Muscle of leg (tissue), 11 donors: ENCODE data around the gene IRX5. TPM values are rescaled to one million over a fixed set of nuclear protein-coding genes. Genes with fewer than 3 reads are reported as not detected.

Experiments
- DNase-seq: peaks from one replicate; pipeline ENCODE4 v3.0.0; 2013
- H3K27ac ChIP-seq: one replicate; pipeline ENCODE4 v1.5.1; 2013; ENCODE audit warnings: mild to moderate bottlenecking, low read length, control low read depth
- H3K27me3 ChIP-seq: one replicate; pipeline ENCODE4 v1.6.1; 2013; ENCODE audit warnings: low read length; ENCODE audit not compliant: control insufficient read depth, insufficient read depth
- H3K36me3 ChIP-seq: one replicate; pipeline ENCODE4 v1.6.1; 2013; ENCODE audit warnings: low read length; ENCODE audit not compliant: control insufficient read depth, insufficient read depth
- H3K4me1 ChIP-seq: one replicate; pipeline ENCODE4 v1.6.1; 2013; ENCODE audit warnings: low read length; ENCODE audit not compliant: control insufficient read depth, insufficient read depth
- H3K4me3 ChIP-seq: one replicate; pipeline ENCODE4 v1.5.1; 2013; ENCODE audit warnings: low read length, control low read depth
- H3K9me3 ChIP-seq: replicated peaks from 2 replicates; pipeline ENCODE4 v1.6.1; 2013; ENCODE audit warnings: low read depth, low read length; ENCODE audit not compliant: control insufficient read depth
- WGBS: methylation state at CpG from one replicate; pipeline ENCODE4 v1.1.5; 2013; ENCODE audit warnings: missing lambda C conversion rate; ENCODE audit not compliant: insufficient coverage; 5-methylcytosine and 5-hydroxymethylcytosine counted together
- polyA plus RNA-seq, 8 donors: library from polyadenylated mRNA; unstranded; fragments of 120-200 nt; gene quantifications; one replicate each; pipeline versions ENCODE4 v1.2.1 to v1.2.3, GENCODE V29; 2013; ENCODE audit warnings: inconsistent platforms in 1 of 8, low replicate concordance in 1 of 8; ENCODE audit not compliant: insufficient read length in 8 of 8, insufficient read depth in 1 of 8
- total RNA-seq: library from RNA; stranded (reverse); fragments of 120-200 nt; gene quantifications from one replicate; pipeline ENCODE4 v1.2.4, GENCODE V29; 2013

IRX5 gene
- total and polyA plus RNA-seq, 9 donors: 0.15 to 3.3 (median 0.54) TPM

DNA sequence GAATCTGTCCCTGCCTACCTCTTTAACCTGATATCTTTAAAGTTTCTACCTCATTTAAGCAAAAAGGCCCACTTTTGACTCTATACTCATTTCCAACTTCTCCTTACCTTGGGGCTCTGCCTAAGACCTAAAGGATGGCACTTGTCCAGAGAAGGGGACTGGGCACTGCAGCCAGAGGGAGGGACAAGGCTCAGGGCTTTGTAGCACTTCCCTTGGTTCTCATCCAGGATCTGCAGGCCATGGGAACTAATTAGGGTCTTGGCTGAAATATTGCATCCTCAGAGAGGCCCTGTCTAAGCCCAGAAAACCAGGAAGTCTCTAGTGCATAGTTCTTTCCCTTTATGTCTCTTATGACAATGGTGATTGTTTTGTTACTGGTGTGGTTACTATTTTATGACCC is 37.3 kb downstream of the IRX5 start:
- H3K36me3 ChIP-seq: no peaks in the 10 kb centered on the region
- peak; percentile 4 for DNase-seq
- H3K9me3 ChIP-seq: no peaks in the 10 kb centered on the region
- no peak overlapping the region for H3K27ac ChIP-seq
- H3K4me1 ChIP-seq: no peaks in the 10 kb centered on the region
- H3K4me3 ChIP-seq: no peak overlapping the region
- no peaks in the 10 kb centered on the region for H3K27me3 ChIP-seq

DNA sequence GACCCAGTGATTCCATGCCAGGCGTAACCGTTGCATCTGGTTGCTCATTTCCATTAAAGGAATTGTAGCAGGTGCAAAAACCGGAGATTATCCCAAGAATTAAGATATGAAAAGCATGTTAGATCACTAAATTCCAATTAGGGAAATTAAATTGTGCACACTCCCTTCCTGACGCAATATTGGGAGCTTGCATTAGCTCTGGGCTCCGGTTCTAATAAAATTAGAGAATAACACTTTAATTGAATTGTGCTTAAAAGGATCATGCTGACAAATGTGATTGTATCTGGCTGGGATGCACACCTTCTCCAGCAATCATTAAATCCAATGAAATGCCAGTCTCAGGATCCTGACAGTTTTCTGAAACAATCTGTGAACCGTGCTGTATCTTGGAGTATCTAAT is 38.1 kb downstream of the IRX5 start:
- no peak for DNase-seq
- 67% methylated on average over 1 of the region's 6 CpGs for WGBS
- no peaks in the 10 kb centered on the region for H3K36me3 ChIP-seq
- H3K4me1 ChIP-seq: no peaks in the 10 kb centered on the region
- no peak overlapping the region for H3K4me3 ChIP-seq
- H3K9me3 ChIP-seq: no peaks in the 10 kb centered on the region
- no peaks in the 10 kb centered on the region for H3K27me3 ChIP-seq
- no peak overlapping the region for H3K27ac ChIP-seq

DNA sequence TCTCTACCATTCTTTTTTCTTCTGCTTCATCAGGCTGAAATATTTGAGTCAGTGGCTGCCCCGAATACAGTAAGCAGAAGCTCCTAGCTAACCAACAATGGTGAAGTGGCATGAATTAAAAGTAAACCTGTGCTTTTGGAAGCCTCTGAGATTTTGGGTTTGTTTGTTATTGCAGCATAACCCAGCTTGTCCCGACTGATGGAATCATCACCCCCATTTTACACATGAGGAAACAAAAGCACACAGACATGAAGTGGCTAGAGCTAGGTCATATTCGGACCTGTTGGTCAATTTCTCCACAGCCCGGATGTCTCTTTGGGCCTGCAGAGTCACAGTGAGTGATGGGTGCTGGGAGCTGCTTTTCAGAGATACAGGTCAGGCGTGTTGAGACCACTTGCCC is 39.4 kb downstream of the IRX5 start:
- H3K36me3 ChIP-seq: no peaks in the 10 kb centered on the region
- no peak overlapping the region for H3K27ac ChIP-seq
- no peak overlapping the region for H3K4me3 ChIP-seq
- H3K27me3 ChIP-seq: no peaks in the 10 kb centered on the region
- H3K9me3 ChIP-seq: no peaks in the 10 kb centered on the region
- no peaks in the 10 kb centered on the region for H3K4me1 ChIP-seq
- DNase-seq: no peak
- 79% methylated on average over 3 of the region's 5 CpGs for WGBS

DNA sequence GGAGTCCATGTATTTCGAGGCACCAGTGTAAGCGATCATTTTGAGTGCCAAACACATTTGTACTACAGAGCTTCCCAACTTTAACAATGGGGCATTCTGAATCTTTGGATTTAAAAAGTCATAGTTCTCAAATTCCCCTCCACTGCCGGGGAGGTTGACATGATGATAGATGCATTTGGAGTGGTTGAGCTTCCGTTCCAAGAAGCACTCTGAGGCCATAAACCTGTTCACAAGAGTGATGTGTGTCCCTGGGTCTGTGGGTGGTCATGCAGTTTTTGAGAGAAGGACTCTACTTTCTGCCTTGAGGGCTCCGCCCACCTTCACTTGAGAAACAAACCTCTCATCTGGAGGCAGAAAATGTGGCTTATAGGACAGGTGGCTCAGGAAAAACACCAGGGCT is 43.7 kb downstream of the IRX5 start:
- Histone ChIP-seq H3K4me3 (no peak overlapping the region), H3K4me1 (peaks cover 2% of the 10 kb centered on the region), H3K27me3 (no peaks in the 10 kb centered on the region), H3K9me3 (no peaks in the 10 kb centered on the region), H3K36me3 (no peaks in the 10 kb centered on the region), H3K27ac (no peak overlapping the region)
- DNase-seq: no peak
- WGBS: 0% methylated on average over 1 of the region's 5 CpGs

DNA sequence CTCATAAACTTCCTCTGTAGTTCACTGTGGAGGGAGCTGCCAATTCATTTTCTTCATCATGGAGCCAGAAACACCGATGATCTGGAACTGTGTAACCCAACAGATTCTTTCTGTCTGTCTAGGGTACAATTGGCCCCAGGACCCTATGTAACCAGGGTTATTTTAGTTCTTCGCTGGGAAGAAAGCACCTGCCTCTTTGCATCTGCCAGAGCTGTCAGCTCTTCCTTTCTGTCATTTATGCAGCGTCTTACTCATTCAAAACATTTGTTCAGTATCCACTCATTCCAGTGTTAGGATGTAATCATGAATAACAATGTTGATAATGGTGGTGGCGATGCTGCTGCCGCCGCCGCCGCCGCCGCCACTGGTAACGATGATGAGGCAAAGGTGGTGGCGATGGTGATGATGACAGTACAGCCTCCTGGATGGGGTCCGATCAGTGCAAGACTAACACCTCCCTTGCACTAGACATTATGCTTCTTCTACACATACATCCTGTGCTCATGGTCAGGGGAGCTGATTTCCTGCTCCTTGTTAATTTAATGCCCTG is 46.1 kb downstream of the IRX5 start:
- Histone ChIP-seq H3K36me3 (no peaks in the 10 kb centered on the region), H3K9me3 (no peaks in the 10 kb centered on the region), H3K4me1 (peaks cover 2% of the 10 kb centered on the region), H3K27me3 (no peaks in the 10 kb centered on the region), H3K27ac (no peak overlapping the region), H3K4me3 (no peak overlapping the region)
- WGBS: 68% methylated on average over 3 of the region's 13 CpGs
- DNase-seq: no peak

DNA sequence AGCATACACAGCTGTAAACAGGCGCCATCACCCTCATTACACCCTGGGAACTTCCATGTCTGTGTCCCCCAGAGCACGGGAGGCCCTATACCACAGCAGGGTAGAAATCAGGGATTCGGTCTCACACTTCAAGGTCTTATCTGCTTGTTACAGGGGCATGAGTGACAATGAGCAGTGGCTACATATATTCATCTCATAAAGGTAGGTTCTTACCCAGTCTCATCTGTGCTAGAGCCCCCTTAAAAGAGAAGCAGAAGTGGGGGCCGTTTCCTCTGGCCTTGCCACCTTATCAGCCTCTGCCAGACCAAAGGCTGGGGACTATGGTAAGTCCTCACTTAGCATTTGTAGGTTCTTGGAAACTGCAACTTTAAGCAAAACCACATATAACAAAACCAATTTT is 46.5 kb downstream of the IRX5 start:
- H3K27me3 ChIP-seq: no peaks in the 10 kb centered on the region
- WGBS: no CpG with 5 or more reads among the region's 4 CpGs
- H3K4me1 ChIP-seq: peaks cover 2% of the 10 kb centered on the region
- DNase-seq: no peak
- no peak overlapping the region for H3K4me3 ChIP-seq
- no peaks in the 10 kb centered on the region for H3K9me3 ChIP-seq
- no peak overlapping the region for H3K27ac ChIP-seq
- H3K36me3 ChIP-seq: no peaks in the 10 kb centered on the region

DNA sequence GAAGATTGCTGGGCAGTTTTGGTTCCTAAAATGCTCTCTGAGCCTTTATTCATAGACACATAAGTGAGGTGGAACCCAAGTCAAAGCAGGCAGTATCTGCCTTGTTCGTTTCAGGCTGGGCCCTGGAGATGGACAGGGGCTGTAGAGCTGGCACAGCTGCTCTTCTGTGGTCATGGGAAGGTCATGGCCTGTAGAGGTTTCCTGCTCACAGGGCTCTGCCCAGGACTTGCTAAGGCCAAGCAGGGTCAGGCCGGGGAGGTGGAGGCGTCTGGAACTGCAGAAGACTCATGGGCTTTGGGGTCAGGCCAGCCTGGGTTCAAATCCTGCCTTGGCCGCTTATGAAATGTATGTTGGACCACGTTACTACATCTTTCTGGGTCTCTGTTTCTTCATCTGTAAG is 50.2 kb downstream of the IRX5 start:
- H3K4me3 ChIP-seq: no peak overlapping the region
- DNase-seq: no peak
- no peaks in the 10 kb centered on the region for H3K27me3 ChIP-seq
- no peak overlapping the region for H3K27ac ChIP-seq
- H3K9me3 ChIP-seq: no peaks in the 10 kb centered on the region
- 47% methylated on average over 3 of the region's 5 CpGs for WGBS
- H3K36me3 ChIP-seq: no peaks in the 10 kb centered on the region
- H3K4me1 ChIP-seq: peaks cover 4% of the 10 kb centered on the region
